Measurements from ENCODE around the gene RNF126.
"Not testable (repeated sequence)": the region's sequence is repeated elsewhere in the genome, so short reads cannot be mapped to it uniquely, and the experiment has no call there.

DNA sequence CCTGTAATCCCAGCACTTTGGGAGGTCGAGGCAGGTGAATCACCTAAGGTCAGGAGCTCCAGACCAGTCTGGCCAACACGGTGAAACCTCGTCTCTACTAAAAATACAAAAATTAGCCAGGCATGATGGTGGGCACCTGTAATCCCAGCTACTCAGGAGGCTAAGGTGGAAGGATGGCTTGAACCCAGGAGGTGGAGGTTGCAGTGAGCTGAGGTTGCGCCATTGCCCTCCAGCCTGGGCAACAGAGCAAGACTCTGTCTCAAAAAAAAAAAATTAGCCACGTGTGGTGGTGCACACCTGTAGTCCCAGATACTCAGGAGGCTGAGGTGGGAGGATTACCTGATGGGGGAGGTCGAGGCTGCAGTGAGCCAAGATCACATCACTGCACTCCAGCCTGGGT is 39.8 kb upstream of the RNF126 start:
- TF ChIP-seq, protein P1, sequence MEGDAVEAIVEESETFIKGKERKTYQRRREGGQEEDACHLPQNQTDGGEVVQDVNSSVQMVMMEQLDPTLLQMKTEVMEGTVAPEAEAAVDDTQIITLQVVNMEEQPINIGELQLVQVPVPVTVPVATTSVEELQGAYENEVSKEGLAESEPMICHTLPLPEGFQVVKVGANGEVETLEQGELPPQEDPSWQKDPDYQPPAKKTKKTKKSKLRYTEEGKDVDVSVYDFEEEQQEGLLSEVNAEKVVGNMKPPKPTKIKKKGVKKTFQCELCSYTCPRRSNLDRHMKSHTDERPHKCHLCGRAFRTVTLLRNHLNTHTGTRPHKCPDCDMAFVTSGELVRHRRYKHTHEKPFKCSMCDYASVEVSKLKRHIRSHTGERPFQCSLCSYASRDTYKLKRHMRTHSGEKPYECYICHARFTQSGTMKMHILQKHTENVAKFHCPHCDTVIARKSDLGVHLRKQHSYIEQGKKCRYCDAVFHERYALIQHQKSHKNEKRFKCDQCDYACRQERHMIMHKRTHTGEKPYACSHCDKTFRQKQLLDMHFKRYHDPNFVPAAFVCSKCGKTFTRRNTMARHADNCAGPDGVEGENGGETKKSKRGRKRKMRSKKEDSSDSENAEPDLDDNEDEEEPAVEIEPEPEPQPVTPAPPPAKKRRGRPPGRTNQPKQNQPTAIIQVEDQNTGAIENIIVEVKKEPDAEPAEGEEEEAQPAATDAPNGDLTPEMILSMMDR (IDR thresholded peaks at IDR 0.05; ENCODE audit: insufficient read depth, low read length), result not testable (repeated sequence)
- not testable (repeated sequence) for TF ChIP-seq POLR2AphosphoS5 (IDR thresholded peaks at IDR 0.05; ENCODE audit: low read depth); SPI1 (IDR thresholded peaks at IDR 0.05; ENCODE audit: borderline replicate concordance, low read depth)

Data from HL-60 (cell line).